ENCODE results near the gene FBL. TPM values are rescaled to one million over a fixed set of nuclear protein-coding genes. Genes with fewer than 3 reads are reported as not detected.

FBL gene
- polyA plus RNA-seq, 2 of the 4 experiments (the other 2 are of a cell fraction): 716 to 1,141 TPM

- CTCF ChIA-PET: interaction anchor here (0.9 to 1.7 kb wide), 3 partner anchors 28 to 97 kb away, joined by 3 to 10 read pairs (median 5); partner anchors contain the start of gene PSMC4
- Histone ChIP-seq H3K9me3 (no peaks in the 10 kb centered on the region), H3K27ac (no peak overlapping the region), H3K4me3 (no peak overlapping the region), H3K4me1 (no peaks in the 10 kb centered on the region), H3K4me2 (no peak overlapping the region)
- POLR2A ChIA-PET: interaction anchor here (0.6 kb wide), 1 partner anchor 97 kb away, joined by 3 read pairs; the partner anchor contains the start of gene PSMC4
- DNase-seq (ENCODE audit: low read depth in 1 of 2, low spot score in 1 of 2) (no peak), ATAC-seq (no peak), FAIRE-seq (no peak)
- TF ChIP-seq RNF2 (IDR thresholded peaks at IDR 0.05; ENCODE audit: borderline replicate concordance, low read depth): no peak
- WGBS (ENCODE audit: missing lambda C conversion rate): 85% methylated on average over 20 of the region's 20 CpGs
Measured at GRCh38 chr19:39873385-39873784, 27.2 kb upstream of the FBL start.

- CTCF ChIA-PET: interaction anchor here (0.8 to 1.7 kb wide), 4 partner anchors 27 to 98 kb away, joined by 3 to 10 read pairs (median 4); partner anchors contain the start of gene PSMC4
- POLR2A ChIA-PET: no interaction called here
- H3K27ac ChIP-seq: no peak overlapping the region
- WGBS (ENCODE audit: missing lambda C conversion rate): 82% methylated on average over 40 of the region's 47 CpGs
- TF ChIP-seq ZSCAN20 (CRISPR knock-in tag; IDR thresholded peaks at IDR 0.05) (no peak), EHF (CRISPR knock-in tag; IDR thresholded peaks at IDR 0.05) (no peak), FOSB (CRISPR knock-in tag; IDR thresholded peaks at IDR 0.05) (no peak), E2F6 (IDR thresholded peaks at IDR 0.05; ENCODE audit: borderline replicate concordance, low read depth) (no peak), GATA3 (IDR thresholded peaks at IDR 0.05; ENCODE audit: borderline replicate concordance) (no peak), ZC3H11A (IDR thresholded peaks at IDR 0.05) (no peak), MAFK (IDR thresholded peaks at IDR 0.05; ENCODE audit: partially characterized antibody) (no peak), PHF8 (IDR thresholded peaks at IDR 0.05; ENCODE audit: borderline replicate concordance, low read depth) (no peak), CBX8 (IDR thresholded peaks at IDR 0.05) (no peak), RARB (CRISPR knock-in tag; IDR thresholded peaks at IDR 0.05) (no peak), RFX5 (IDR thresholded peaks at IDR 0.05) (no peak), CHD4 (IDR thresholded peaks at IDR 0.05; ENCODE audit: borderline replicate concordance) (no peak), MAZ (IDR thresholded peaks at IDR 0.05; ENCODE audit: borderline replicate concordance, low read depth, low read length) (no peak), POLR2AphosphoS2 (conservative IDR thresholded peaks at IDR 0.05; ENCODE audit: low read length) (no peak)
- no peak for DNase-seq (ENCODE audit: low read depth in 1 of 2, low spot score in 1 of 2)
- H3K4me2 ChIP-seq: no peak overlapping the region
- H3K4me3 ChIP-seq: no peak overlapping the region
- H3K4me1 ChIP-seq: no peaks in the 10 kb centered on the region
- no peak for FAIRE-seq
- ATAC-seq: no peak
- no peaks in the 10 kb centered on the region for H3K9me3 ChIP-seq
Measured at GRCh38 chr19:39871886-39872866, 26.0 kb upstream of the FBL start.

GRCh38 chr19:39871362-39871761, 25.2 kb upstream of the FBL start:
- Histone ChIP-seq H3K27ac (no peak overlapping the region), H3K9me3 (no peaks in the 10 kb centered on the region), H3K4me3 (no peak overlapping the region), H3K4me1 (no peaks in the 10 kb centered on the region), H3K4me2 (no peak overlapping the region)
- CTCF ChIA-PET: no interaction called here
- DNase-seq (ENCODE audit: low read depth in 1 of 2, low spot score in 1 of 2) (no peak), ATAC-seq (no peak; a peak in 1 of 6 replicates), FAIRE-seq (no peak)
- POLR2A ChIA-PET: no interaction called here
- TF ChIP-seq HDAC2 (IDR thresholded peaks at IDR 0.05) (no peak), ZSCAN20 (CRISPR knock-in tag; IDR thresholded peaks at IDR 0.05) (no peak), KDM5A (IDR thresholded peaks at IDR 0.05) (no peak)
- WGBS (ENCODE audit: missing lambda C conversion rate): 87% methylated on average over 6 of the region's 6 CpGs

- no peak for ATAC-seq
- no peak for TF ChIP-seq E2F6 (IDR thresholded peaks at IDR 0.05; ENCODE audit: borderline replicate concordance, low read depth)
- TF ChIP-seq KDM1A (IDR thresholded peaks at IDR 0.05; ENCODE audit: low read depth): no peak
- no peak for TF ChIP-seq JUN (IDR thresholded peaks at IDR 0.05)
- TF ChIP-seq USF2 (IDR thresholded peaks at IDR 0.05): no peak
- no peak for TF ChIP-seq GATA3 (IDR thresholded peaks at IDR 0.05; ENCODE audit: borderline replicate concordance)
- no peak for TF ChIP-seq FOSB (CRISPR knock-in tag; IDR thresholded peaks at IDR 0.05)
- TF ChIP-seq KDM5A (IDR thresholded peaks at IDR 0.05): no peak
- Histone ChIP-seq H3K9me3 (no peaks in the 10 kb centered on the region), H3K4me1 (no peaks in the 10 kb centered on the region), H3K4me3 (no peak overlapping the region), H3K4me2 (no peak overlapping the region), H3K27ac (no peak overlapping the region)
- 65% methylated on average over 15 of the region's 16 CpGs for WGBS (ENCODE audit: missing lambda C conversion rate)
- ChIA-PET CTCF (interaction anchor here (0.9 to 1.7 kb wide), 2 partner anchors 15 to 26 kb away, joined by 3 to 11 read pairs; no protein-coding TSS in a partner anchor), POLR2A (no interaction called here)
- FAIRE-seq: no peak
- DNase-seq (ENCODE audit: low read depth in 1 of 2, low spot score in 1 of 2): no peak
Measured at GRCh38 chr19:39870171-39870971, 24.2 kb upstream of the FBL start.

All from A549 (cell line).